ENCODE measurements around the gene LRRC10B. TPM values are rescaled to one million over a fixed set of nuclear protein-coding genes. Genes with fewer than 3 reads are reported as not detected.

The LRRC10B gene
- total RNA-seq, 1 experiment from 2014 or later = not detected

DNA sequence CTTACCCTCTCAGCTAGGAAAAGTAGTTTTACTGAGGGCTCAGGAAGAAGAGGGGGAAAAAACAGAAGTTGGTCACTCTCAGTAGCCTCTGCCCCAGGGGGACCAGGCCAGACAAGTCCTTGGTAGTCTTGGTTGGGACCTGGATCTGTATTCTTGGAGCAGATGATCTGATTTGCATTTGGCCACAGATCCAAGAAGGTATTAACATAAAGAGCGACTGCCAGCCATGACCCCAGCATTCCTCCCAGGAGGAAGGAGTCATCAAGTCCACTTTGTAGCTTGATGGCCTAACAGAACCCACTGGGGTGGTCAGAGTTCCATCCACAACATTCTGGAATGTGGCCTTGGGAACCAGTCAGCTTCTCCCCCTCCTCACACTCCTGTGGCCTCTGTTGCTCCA, 6.0 kb upstream of the LRRC10B start:
- no TSS peak for BruUV-seq (replicated peaks)
- Histone ChIP-seq H3K4me3 (replicated peaks in 1 of 2; ENCODE audit: low read depth in 1 of 2, low read length in 2 of 2) (no peak overlapping the region), H3K9me3 (ENCODE audit: control insufficient read depth in 1 of 2, insufficient read depth in 1 of 2, low read depth in 1 of 2, low read length in 2 of 2) (no peaks in the 10 kb centered on the region), H3K36me3 (ENCODE audit: control insufficient read depth in 1 of 2, insufficient read depth in 2 of 2, low read length in 2 of 2) (no peaks in the 10 kb centered on the region), H3K4me1 (ENCODE audit: control insufficient read depth in 1 of 2, insufficient read depth in 2 of 2, low read length in 2 of 2) (no peaks in the 10 kb centered on the region; a peak in 1 of 4 replicates), H3K9me2 (ENCODE audit: insufficient read depth) (no peaks in the 10 kb centered on the region), H4K20me1 (ENCODE audit: insufficient read depth) (no peaks in the 10 kb centered on the region), H3K79me2 (ENCODE audit: insufficient read depth, low read length) (no peaks in the 10 kb centered on the region), H2AFZ (ENCODE audit: low read depth, low read length, poor library complexity, severe bottlenecking) (no peak overlapping the region), H3K4me2 (ENCODE audit: low read length) (no peak overlapping the region), H3K9ac (ENCODE audit: low read length) (no peak overlapping the region), H3K27me3 (ENCODE audit: insufficient read depth, low read length) (peaks cover 3% of the 10 kb centered on the region; the same call in 1 of the 2 replicates), H3K27ac (ENCODE audit: low read depth, low read length) (no peak overlapping the region)
- ChIA-PET CTCF (interaction anchor here (1.1 to 1.4 kb wide), 2 partner anchors 14 to 20 kb away, joined by 3 to 5 read pairs; no protein-coding TSS in a partner anchor), RAD21 (ENCODE audit: low non-redundant PET in 1 of 2, low total read pairs in 2 of 2, uncharacterized antibody in 2 of 2, unreplicated experiment in 2 of 2) (no interaction called here), POLR2A (no interaction called here)
- no peak for DNase-seq (ENCODE audit: low read depth, low spot score)
- intact Hi-C loops (cut with micrococcal nuclease) = no loop called here
- no peak for ATAC-seq
- no peak for TF ChIP-seq ZFX (IDR thresholded peaks at IDR 0.05)
- no peak for TF ChIP-seq POLR2A (IDR thresholded peaks at IDR 0.05; ENCODE audit: borderline replicate concordance, extremely low read depth, insufficient read depth, insufficient read length)
- TF ChIP-seq, protein P1, sequence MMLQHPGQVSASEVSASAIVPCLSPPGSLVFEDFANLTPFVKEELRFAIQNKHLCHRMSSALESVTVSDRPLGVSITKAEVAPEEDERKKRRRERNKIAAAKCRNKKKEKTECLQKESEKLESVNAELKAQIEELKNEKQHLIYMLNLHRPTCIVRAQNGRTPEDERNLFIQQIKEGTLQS (IDR thresholded peaks at IDR 0.05) = no peak
- no peak for TF ChIP-seq EZH2phosphoT487 (IDR thresholded peaks at IDR 0.05; ENCODE audit: borderline replicate concordance)
- no peak for TF ChIP-seq RAD21 (IDR thresholded peaks at IDR 0.05; ENCODE audit: low read depth)
- no peak for TF ChIP-seq SIN3A (IDR thresholded peaks at IDR 0.05; ENCODE audit: low read depth)
- TF ChIP-seq TCF7L2 (IDR thresholded peaks at IDR 0.05; ENCODE audit: borderline replicate concordance, extremely low read depth, insufficient read depth, insufficient read length) = no peak
- TF ChIP-seq POLR2AphosphoS5 (IDR thresholded peaks at IDR 0.05; ENCODE audit: low read depth, low read length) = no peak
- TF ChIP-seq, protein P2, sequence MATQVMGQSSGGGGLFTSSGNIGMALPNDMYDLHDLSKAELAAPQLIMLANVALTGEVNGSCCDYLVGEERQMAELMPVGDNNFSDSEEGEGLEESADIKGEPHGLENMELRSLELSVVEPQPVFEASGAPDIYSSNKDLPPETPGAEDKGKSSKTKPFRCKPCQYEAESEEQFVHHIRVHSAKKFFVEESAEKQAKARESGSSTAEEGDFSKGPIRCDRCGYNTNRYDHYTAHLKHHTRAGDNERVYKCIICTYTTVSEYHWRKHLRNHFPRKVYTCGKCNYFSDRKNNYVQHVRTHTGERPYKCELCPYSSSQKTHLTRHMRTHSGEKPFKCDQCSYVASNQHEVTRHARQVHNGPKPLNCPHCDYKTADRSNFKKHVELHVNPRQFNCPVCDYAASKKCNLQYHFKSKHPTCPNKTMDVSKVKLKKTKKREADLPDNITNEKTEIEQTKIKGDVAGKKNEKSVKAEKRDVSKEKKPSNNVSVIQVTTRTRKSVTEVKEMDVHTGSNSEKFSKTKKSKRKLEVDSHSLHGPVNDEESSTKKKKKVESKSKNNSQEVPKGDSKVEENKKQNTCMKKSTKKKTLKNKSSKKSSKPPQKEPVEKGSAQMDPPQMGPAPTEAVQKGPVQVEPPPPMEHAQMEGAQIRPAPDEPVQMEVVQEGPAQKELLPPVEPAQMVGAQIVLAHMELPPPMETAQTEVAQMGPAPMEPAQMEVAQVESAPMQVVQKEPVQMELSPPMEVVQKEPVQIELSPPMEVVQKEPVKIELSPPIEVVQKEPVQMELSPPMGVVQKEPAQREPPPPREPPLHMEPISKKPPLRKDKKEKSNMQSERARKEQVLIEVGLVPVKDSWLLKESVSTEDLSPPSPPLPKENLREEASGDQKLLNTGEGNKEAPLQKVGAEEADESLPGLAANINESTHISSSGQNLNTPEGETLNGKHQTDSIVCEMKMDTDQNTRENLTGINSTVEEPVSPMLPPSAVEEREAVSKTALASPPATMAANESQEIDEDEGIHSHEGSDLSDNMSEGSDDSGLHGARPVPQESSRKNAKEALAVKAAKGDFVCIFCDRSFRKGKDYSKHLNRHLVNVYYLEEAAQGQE (IDR thresholded peaks at IDR 0.05; ENCODE audit: low read depth) = no peak
- TF ChIP-seq CEBPB (IDR thresholded peaks at IDR 0.05; ENCODE audit: low read depth) = no peak
- no peak for TF ChIP-seq EGR1 (IDR thresholded peaks at IDR 0.05; ENCODE audit: low read depth)
- TF ChIP-seq SP1 (IDR thresholded peaks at IDR 0.05; ENCODE audit: low read depth) = no peak

Measured in HCT116 (cell line).